IMR-90 (cell line): ENCODE results near the gene GARIN5A.

Experiments used
- CEBPB ChIP-seq: IDR thresholded peaks from 2 replicates; pipeline ENCODE4 v1.6.1; 2012; ENCODE audit warnings: low read depth, low read length, improper control_type of control experiment
- TF ChIP-seq, protein P1 (sequence below): conservative IDR thresholded peaks from 2 replicates; pipeline ENCODE4 v1.5.1; 2012; ENCODE audit warnings: mild to moderate bottlenecking, low read depth, low read length, improper control_type of control experiment

DNA sequence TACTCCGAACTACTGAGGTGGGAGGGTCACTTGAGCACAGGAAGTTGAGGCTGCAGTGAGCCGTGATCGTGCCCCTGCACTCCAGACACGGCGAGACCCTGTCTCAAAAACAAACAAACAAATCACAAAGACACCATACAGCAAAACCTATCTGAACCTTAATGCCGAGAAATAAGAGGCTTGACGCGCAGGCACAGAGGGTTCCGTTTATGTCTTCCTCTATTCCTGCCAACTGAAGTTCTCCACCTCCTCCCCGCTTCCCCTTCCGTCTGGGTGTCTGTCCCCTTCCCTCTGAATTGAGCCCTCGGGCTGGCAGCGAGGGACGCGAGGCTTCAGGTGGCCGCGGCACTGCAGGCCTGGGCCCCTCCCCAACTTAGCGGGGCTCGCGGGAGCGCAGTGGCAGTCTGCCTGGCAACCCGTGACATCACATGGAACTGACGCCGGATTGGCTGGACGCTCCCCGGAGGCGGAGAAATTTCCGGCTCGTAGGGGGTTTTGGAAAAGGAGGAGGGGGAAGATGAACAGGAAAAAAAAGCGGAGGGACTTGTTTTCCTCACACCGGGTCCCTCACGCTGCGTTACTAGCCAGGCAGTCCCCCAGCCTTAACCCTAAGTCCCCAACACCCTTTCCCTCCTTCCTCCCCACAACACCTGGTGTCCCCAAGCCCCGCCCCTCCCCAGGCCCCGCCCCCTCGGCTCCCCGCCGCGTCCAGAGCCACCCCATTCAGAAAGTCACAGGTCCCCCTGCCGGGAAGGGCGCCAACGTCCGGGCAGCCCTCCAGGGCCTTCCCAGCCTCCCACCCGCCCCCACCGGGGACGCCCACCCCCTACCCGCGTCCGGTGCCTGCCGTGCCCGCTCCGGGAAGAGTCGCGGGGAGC, 45.1 kb downstream of the GARIN5A start:
- no peak for TF ChIP-seq CEBPB
- TF ChIP-seq, protein P1, sequence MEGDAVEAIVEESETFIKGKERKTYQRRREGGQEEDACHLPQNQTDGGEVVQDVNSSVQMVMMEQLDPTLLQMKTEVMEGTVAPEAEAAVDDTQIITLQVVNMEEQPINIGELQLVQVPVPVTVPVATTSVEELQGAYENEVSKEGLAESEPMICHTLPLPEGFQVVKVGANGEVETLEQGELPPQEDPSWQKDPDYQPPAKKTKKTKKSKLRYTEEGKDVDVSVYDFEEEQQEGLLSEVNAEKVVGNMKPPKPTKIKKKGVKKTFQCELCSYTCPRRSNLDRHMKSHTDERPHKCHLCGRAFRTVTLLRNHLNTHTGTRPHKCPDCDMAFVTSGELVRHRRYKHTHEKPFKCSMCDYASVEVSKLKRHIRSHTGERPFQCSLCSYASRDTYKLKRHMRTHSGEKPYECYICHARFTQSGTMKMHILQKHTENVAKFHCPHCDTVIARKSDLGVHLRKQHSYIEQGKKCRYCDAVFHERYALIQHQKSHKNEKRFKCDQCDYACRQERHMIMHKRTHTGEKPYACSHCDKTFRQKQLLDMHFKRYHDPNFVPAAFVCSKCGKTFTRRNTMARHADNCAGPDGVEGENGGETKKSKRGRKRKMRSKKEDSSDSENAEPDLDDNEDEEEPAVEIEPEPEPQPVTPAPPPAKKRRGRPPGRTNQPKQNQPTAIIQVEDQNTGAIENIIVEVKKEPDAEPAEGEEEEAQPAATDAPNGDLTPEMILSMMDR, result no peak
